GM12865 (cell line): ENCODE results near the gene NCR1.
"Not testable (repeated sequence)": the region's sequence is repeated elsewhere in the genome, so short reads cannot be mapped to it uniquely, and the experiment has no call there.

Experiments used
- DNase-seq: peaks from one replicate; pipeline ENCODE4 v3.0.0; 2010; ENCODE audit warnings: low read depth
- H3K4me3 ChIP-seq: 2 replicates; pipeline ENCODE4 v1.5.1; 2011; ENCODE audit warnings: mild to moderate bottlenecking, low read depth, low read length, control low read depth
- TF ChIP-seq, protein P1 (sequence below): IDR thresholded peaks from 2 replicates; pipeline ENCODE4 v1.5.1; 2011; ENCODE audit warnings: low read length, control low read depth, low read depth, inconsistent platforms; ENCODE audit not compliant: insufficient read depth; ENCODE audit errors: missing control alignments

Gene NCR1

GRCh38 chr19:54938906-54939305 lies 33.0 kb downstream of the NCR1 start:
- H3K4me3 ChIP-seq, result peak overlapping the region; percentile 22
- TF ChIP-seq, protein P1, sequence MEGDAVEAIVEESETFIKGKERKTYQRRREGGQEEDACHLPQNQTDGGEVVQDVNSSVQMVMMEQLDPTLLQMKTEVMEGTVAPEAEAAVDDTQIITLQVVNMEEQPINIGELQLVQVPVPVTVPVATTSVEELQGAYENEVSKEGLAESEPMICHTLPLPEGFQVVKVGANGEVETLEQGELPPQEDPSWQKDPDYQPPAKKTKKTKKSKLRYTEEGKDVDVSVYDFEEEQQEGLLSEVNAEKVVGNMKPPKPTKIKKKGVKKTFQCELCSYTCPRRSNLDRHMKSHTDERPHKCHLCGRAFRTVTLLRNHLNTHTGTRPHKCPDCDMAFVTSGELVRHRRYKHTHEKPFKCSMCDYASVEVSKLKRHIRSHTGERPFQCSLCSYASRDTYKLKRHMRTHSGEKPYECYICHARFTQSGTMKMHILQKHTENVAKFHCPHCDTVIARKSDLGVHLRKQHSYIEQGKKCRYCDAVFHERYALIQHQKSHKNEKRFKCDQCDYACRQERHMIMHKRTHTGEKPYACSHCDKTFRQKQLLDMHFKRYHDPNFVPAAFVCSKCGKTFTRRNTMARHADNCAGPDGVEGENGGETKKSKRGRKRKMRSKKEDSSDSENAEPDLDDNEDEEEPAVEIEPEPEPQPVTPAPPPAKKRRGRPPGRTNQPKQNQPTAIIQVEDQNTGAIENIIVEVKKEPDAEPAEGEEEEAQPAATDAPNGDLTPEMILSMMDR, result no peak
- peak; percentile 73 for DNase-seq

GRCh38 chr19:54939538-54939937 lies 33.6 kb downstream of the NCR1 start:
- not testable (repeated sequence) for DNase-seq, H3K4me3 ChIP-seq

- DNase-seq, H3K4me3 ChIP-seq: not testable (repeated sequence)
Observed at GRCh38 chr19:54943772-54944361, 37.9 kb downstream of the NCR1 start.

- no peak within 1 kb of the TSS for H3K4me3 ChIP-seq
- TF ChIP-seq, protein P1, result no peak
- DNase-seq, result no peak
Observed at GRCh38 chr19:54947381-54947780, 41.4 kb downstream of the NCR1 start, which contains the start of gene NLRP7. Gene NLRP7 (minus strand): TSS chr19:54947530.

- TF ChIP-seq, protein P1, result no peak
- H3K4me3 ChIP-seq, result no peak overlapping the region
- DNase-seq, result peak; percentile 77
Observed at GRCh38 chr19:54949412-54949811, 43.5 kb downstream of the NCR1 start.

DNA sequence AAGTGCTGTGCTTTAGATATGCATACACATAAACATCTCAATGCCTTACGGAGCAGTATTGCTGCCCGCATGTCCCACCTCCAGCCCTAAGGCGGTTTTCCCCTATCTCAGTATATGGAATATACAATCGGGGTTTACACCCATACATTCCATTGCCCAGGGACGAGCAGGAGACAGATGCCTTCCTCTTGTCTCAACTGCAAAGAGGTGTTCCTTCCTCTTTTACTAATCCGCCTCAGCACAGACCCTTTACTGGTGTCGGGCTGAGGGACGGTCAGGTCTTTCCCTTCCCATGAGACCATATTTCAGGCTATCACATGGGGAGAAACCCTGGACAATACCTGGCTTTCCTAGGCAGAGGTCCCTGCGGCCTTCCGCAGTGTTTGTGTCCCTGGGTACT lies 44.6 kb downstream of the NCR1 start:
- DNase-seq, H3K4me3 ChIP-seq: not testable (repeated sequence)

DNA sequence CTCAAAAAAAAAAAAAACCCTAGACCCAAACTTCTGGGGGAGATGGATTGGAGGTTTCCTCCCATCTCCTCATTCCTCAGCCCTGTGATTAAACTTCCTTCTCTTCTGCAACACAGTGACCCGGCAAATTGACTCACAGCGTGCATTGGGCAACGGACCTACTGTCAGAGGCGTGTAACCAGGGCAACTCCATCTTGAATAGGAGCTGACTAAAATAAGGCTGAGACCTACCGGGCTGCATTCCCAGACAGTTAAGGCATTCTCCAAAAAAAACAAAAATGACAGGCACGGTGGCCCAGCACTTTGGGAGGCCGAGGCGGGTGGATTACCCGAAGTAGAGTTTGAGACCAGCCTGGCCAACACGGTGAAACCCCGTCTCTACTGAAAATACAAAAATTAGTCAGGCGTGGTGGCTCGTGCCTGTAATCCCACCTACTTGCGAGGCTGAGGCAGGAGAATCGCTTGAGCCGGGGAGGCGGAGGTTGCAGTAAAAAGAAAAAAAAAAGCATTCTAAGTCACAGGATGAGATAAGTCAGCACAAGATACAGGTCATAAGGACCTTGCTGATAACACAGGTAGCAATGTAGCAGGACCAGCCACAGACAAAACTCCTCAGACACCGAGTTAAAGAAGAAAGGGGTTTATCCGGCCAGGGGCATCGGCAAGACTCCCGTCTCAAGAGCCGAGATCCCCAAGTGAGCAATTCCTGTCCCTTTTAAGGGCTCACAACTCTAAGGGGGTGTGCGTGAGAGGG lies 46.8 kb downstream of the NCR1 start:
- TF ChIP-seq, protein P1, result no peak
- no peak for DNase-seq
- H3K4me3 ChIP-seq, result no peak overlapping the region

GRCh38 chr19:54953345-54953713 lies 47.4 kb downstream of the NCR1 start:
- not testable (repeated sequence) for DNase-seq, H3K4me3 ChIP-seq

DNA sequence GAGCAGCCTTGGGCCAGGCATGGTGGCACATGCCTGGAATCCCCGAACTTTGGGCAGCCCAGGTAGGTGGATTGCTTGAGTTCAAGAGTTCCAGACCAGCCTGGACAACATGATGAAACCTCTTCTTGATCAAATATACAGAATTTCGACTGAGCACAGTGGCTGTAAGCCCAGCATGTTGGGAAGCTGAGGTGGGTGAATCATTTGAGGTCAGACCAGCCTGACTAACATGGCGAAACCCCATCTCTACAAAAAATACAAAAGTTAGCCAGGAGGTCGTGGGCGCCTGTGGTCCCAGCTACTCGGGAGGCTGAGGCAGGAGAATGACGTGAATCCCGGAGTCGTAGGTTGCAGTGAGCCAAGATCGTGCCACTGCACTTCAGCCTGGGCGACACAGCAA lies 49.4 kb downstream of the NCR1 start:
- H3K4me3 ChIP-seq, result no peak overlapping the region
- TF ChIP-seq, protein P1, result no peak
- no peak for DNase-seq
